HCT116 (cell line): ENCODE data around the gene MAML1. TPM values are rescaled to one million over a fixed set of nuclear protein-coding genes. Genes with fewer than 3 reads are reported as not detected.

Experiments used
- ATAC-seq: fragments of 200-7000 bp; cut with Tn5 transposase; 2 replicates; pipeline ENCODE4 v1.9.1; 2020; ENCODE audit warnings: mild to moderate bottlenecking, moderate library complexity
- BruUV-seq: library from RNA; stranded (reverse); fragments of 400-500 nt; replicated peaks from 2 replicates; lab custom pipeline; 2021; lab: Mats Ljungman, UMichigan
- CTCF ChIA-PET: fragments of 300-600 bp; sonication (Branson Sonifier 250); formaldehyde crosslinking; loops from one replicate; lab custom pipeline; 2021; ENCODE audit warnings: antibody characterized with exemption; lab: Charles Lee
- POLR2A ChIA-PET: fragments of 300-600, 350-600 bp; sonication (Branson Sonifier 250); formaldehyde crosslinking; loops from one replicate; lab custom pipeline; 2021; ENCODE audit warnings: antibody characterized with exemption; lab: Charles Lee
- RAD21 ChIA-PET, 2 experiments: fragments of 300-600 bp; sonication (Branson Sonifier 250); formaldehyde crosslinking; loops; one replicate each; lab custom pipeline; 2023; ENCODE audit warnings: low total read pairs in 2 of 2; ENCODE audit not compliant: uncharacterized antibody in 2 of 2, unreplicated experiment in 2 of 2, low non-redundant PET in 1 of 2; lab: Charles Lee
- DNase-seq: peaks from one replicate; pipeline ENCODE4 v3.0.0-alpha.2; 2010; ENCODE audit warnings: low read depth, low spot score
- H2AFZ ChIP-seq: fragments of 200-600 bp; shearing (Covaris generic), sonication (generic); 2 replicates; pipeline ENCODE4 v1.6.1; 2017; ENCODE audit warnings: low read depth, mixed run types, mixed read lengths, antibody characterized with exemption, low read length; ENCODE audit not compliant: poor library complexity, severe bottlenecking
- H3K27ac ChIP-seq: 2 replicates; pipeline ENCODE4 v1.5.1; 2012; ENCODE audit warnings: low read depth, low read length
- H3K27me3 ChIP-seq: fragments of 200-600 bp; sonication (generic); 2 replicates; pipeline ENCODE4 v1.6.1; 2016; ENCODE audit warnings: mixed run types, low read length, mixed read lengths; ENCODE audit not compliant: insufficient read depth
- H3K36me3 ChIP-seq, 2 experiments: fragments of 200-500 bp in 1 of 2; fragments of 200-600 bp in 1 of 2; sonication (Bioruptor generic) in 1 of 2; sonication (generic) in 1 of 2; 2 replicates each; pipeline versions ENCODE4 v1.5.1 to v1.6.1; 2014 to 2016; ENCODE audit warnings: low read length in 2 of 2, inconsistent platforms in 1 of 2, mixed read lengths in 1 of 2, mixed run types in 1 of 2; ENCODE audit not compliant: insufficient read depth in 2 of 2, control insufficient read depth in 1 of 2
- H3K4me1 ChIP-seq, 2 experiments: fragments of 200-600 bp in 1 of 2; sonication (generic) in 1 of 2; 2 replicates each; pipeline versions ENCODE4 v1.5.1 to v1.6.1; 2012 to 2017; ENCODE audit warnings: low read length in 2 of 2, inconsistent platforms in 1 of 2, mild to moderate bottlenecking in 1 of 2, mixed read lengths in 1 of 2, mixed run types in 1 of 2, moderate library complexity in 1 of 2; ENCODE audit not compliant: insufficient read depth in 2 of 2, control insufficient read depth in 1 of 2
- H3K4me2 ChIP-seq: fragments of 200-600 bp; sonication (generic); 2 replicates; pipeline ENCODE4 v1.6.1; 2017; ENCODE audit warnings: mixed run types, low read length, mixed read lengths
- H3K4me3 ChIP-seq, 2 experiments: fragments of 200-600 bp in 1 of 2; sonication (generic) in 1 of 2; replicated peaks in 1 of 2; 2 replicates each; pipeline ENCODE4 v1.5.1; 2011 to 2016; ENCODE audit warnings: low read length in 2 of 2, control low read depth in 1 of 2, low read depth in 1 of 2, mild to moderate bottlenecking in 1 of 2, mixed read lengths in 1 of 2, mixed run types in 1 of 2
- H3K79me2 ChIP-seq: fragments of 200-600 bp; sonication (generic); 2 replicates; pipeline ENCODE4 v1.6.1; 2017; ENCODE audit warnings: mild to moderate bottlenecking, mixed run types, low read length, moderate library complexity, mixed read lengths; ENCODE audit not compliant: insufficient read depth
- H3K9ac ChIP-seq: fragments of 200-600 bp; sonication (generic); 2 replicates; pipeline ENCODE4 v1.6.1; 2016; ENCODE audit warnings: low read length, mixed read lengths
- H3K9me2 ChIP-seq: fragments of 200-600 bp; sonication (generic), shearing (Covaris generic); 2 replicates; pipeline ENCODE4 v1.6.1; 2017; ENCODE audit warnings: mixed run types, mild to moderate bottlenecking, moderate library complexity; ENCODE audit not compliant: insufficient read depth
- H3K9me3 ChIP-seq, 2 experiments: fragments of 200-500 bp in 1 of 2; fragments of 200-600 bp in 1 of 2; sonication (Bioruptor generic) in 1 of 2; sonication (generic) in 1 of 2; 2 replicates each; pipeline ENCODE4 v1.6.1; 2014 to 2017; ENCODE audit warnings: low read length in 2 of 2, mixed read lengths in 2 of 2, inconsistent platforms in 1 of 2, low read depth in 1 of 2, mild to moderate bottlenecking in 1 of 2, mixed run types in 1 of 2, moderate library complexity in 1 of 2; ENCODE audit not compliant: control insufficient read depth in 1 of 2, insufficient read depth in 1 of 2
- H4K20me1 ChIP-seq: fragments of 200-600 bp; sonication (generic), shearing (Covaris generic); 2 replicates; pipeline ENCODE4 v1.6.1; 2017; ENCODE audit warnings: mixed run types, mild to moderate bottlenecking, moderate library complexity; ENCODE audit not compliant: insufficient read depth
- ATF3 ChIP-seq: IDR thresholded peaks from 2 replicates; pipeline ENCODE4 v1.6.1; 2012
- CBX3 ChIP-seq: IDR thresholded peaks from 2 replicates; pipeline ENCODE4 v1.6.1; 2012; ENCODE audit warnings: low read depth
- CEBPB ChIP-seq: IDR thresholded peaks from 2 replicates; pipeline ENCODE4 v1.6.1; 2012; ENCODE audit warnings: low read depth
- EGR1 ChIP-seq: IDR thresholded peaks from 2 replicates; pipeline ENCODE4 v1.6.1; 2012; ENCODE audit warnings: low read depth
- ELF1 ChIP-seq: IDR thresholded peaks from 2 replicates; pipeline ENCODE4 v1.6.1; 2012; ENCODE audit warnings: low read depth, borderline replicate concordance
- EZH2 ChIP-seq: fragments of 200-600 bp; sonication (generic); IDR thresholded peaks from 2 replicates; pipeline ENCODE4 v1.6.1; 2017; ENCODE audit warnings: antibody characterized with exemption, mixed run types
- EZH2phosphoT487 ChIP-seq: fragments of 200-600 bp; IDR thresholded peaks from 2 replicates; pipeline ENCODE4 v1.6.1; 2018; ENCODE audit warnings: antibody characterized with exemption, borderline replicate concordance
- FOSL1 ChIP-seq: IDR thresholded peaks from 2 replicates; pipeline ENCODE4 v1.6.1; 2012; ENCODE audit warnings: low read depth
- POLR2A ChIP-seq: IDR thresholded peaks from 2 replicates; pipeline ENCODE4 v1.7.0; 2011; ENCODE audit warnings: borderline replicate concordance; ENCODE audit not compliant: insufficient read depth, insufficient read length; ENCODE audit errors: extremely low read depth
- POLR2AphosphoS5 ChIP-seq: IDR thresholded peaks from 2 replicates; pipeline ENCODE4 v1.6.1; 2011; ENCODE audit warnings: mild to moderate bottlenecking, low read depth, low read length, moderate library complexity
- RAD21 ChIP-seq: IDR thresholded peaks from 2 replicates; pipeline ENCODE4 v1.6.1; 2012; ENCODE audit warnings: low read depth, mild to moderate bottlenecking
- REST ChIP-seq: IDR thresholded peaks from 2 replicates; pipeline ENCODE4 v1.6.1; 2012; ENCODE audit warnings: low read depth
- SIN3A ChIP-seq: IDR thresholded peaks from 2 replicates; pipeline ENCODE4 v1.6.1; 2012; ENCODE audit warnings: low read depth
- SP1 ChIP-seq: IDR thresholded peaks from 2 replicates; pipeline ENCODE4 v1.6.1; 2012; ENCODE audit warnings: low read depth
- SRF ChIP-seq: IDR thresholded peaks from 2 replicates; pipeline ENCODE4 v1.6.1; 2012; ENCODE audit warnings: low read depth
- TCF7L2 ChIP-seq: IDR thresholded peaks from 2 replicates; pipeline ENCODE4 v1.7.0; 2011; ENCODE audit warnings: borderline replicate concordance, inconsistent platforms; ENCODE audit not compliant: insufficient read depth, insufficient read length; ENCODE audit errors: extremely low read depth
- YY1 ChIP-seq: IDR thresholded peaks from 2 replicates; pipeline ENCODE4 v1.6.1; 2011; ENCODE audit warnings: low read length, low read depth, moderate library complexity, mild to moderate bottlenecking; ENCODE audit not compliant: insufficient replicate concordance; ENCODE audit errors: extremely low read depth
- ZBTB33 ChIP-seq: IDR thresholded peaks from 2 replicates; pipeline ENCODE4 v1.6.1; 2011; ENCODE audit warnings: mild to moderate bottlenecking, low read length, moderate library complexity; ENCODE audit not compliant: insufficient replicate concordance; ENCODE audit errors: extremely low read depth
- ZNF274 ChIP-seq: fragments of 200-500 bp; sonication (Bioruptor generic); IDR thresholded peaks from 2 replicates; pipeline ENCODE4 v1.6.1; 2014; ENCODE audit warnings: mild to moderate bottlenecking, low read depth, low read length, inconsistent platforms
- intact Hi-C: fragments of 100-400 bp; cut with micrococcal nuclease; formaldehyde crosslinking; loops from 2 replicates; pipeline ENCODE4 v1.10.0; 2022
- total RNA-seq: library from RNA; stranded (reverse); gene quantifications from one replicate; pipeline ENCODE4 v1.2.1, GENCODE V29; 2021; ENCODE audit not compliant: unreplicated experiment

MAML1 gene
- total RNA-seq, 1 experiment from 2014 or later, result 29.5 TPM

- TF ChIP-seq EZH2phosphoT487, result no peak
- no peak for TF ChIP-seq EGR1
- TF ChIP-seq POLR2AphosphoS5, result no peak
- TF ChIP-seq CEBPB, result no peak
- TF ChIP-seq TCF7L2, result no peak
- no peak for TF ChIP-seq ZNF274
- no peak for TF ChIP-seq YY1
- TF ChIP-seq RAD21, result no peak
- no peak for TF ChIP-seq SP1
- no peak for TF ChIP-seq ATF3
- no peak for TF ChIP-seq CBX3
- no peak for TF ChIP-seq SIN3A
- no peak for TF ChIP-seq FOSL1
- no peak for TF ChIP-seq EZH2
- no peak for TF ChIP-seq SRF
- no peak for TF ChIP-seq POLR2A
- TF ChIP-seq ZBTB33, result no peak
- TF ChIP-seq REST, result no peak
- TF ChIP-seq ELF1, result no peak
- ChIA-PET POLR2A (no interaction called here), CTCF (no interaction called here), RAD21 (no interaction called here)
- Histone ChIP-seq H3K36me3 (peaks cover 34 to 35% of the 10 kb centered on the region in 2 experiments; a peak in 3 of 4 replicates), H2AFZ (no peak overlapping the region), H3K27ac (no peak overlapping the region), H3K9me3 (no peaks in the 10 kb centered on the region), H4K20me1 (peaks cover 9% of the 10 kb centered on the region; the same call in 1 of the 2 replicates), H3K27me3 (no peaks in the 10 kb centered on the region), H3K79me2 (peaks cover 52% of the 10 kb centered on the region), H3K9ac (no peak overlapping the region), H3K4me2 (no peak overlapping the region), H3K4me1 (peaks cover 10 to 18% of the 10 kb centered on the region in 2 experiments), H3K9me2 (no peaks in the 10 kb centered on the region), H3K4me3 (no peak overlapping the region)
- DNase-seq, result no peak
- ATAC-seq, result no peak
- BruUV-seq, result no TSS peak
- intact Hi-C loops, result loop anchor here (10.0 kb wide), 1 partner anchor 217 kb away; no protein-coding TSS in a partner anchor
Observed at GRCh38 chr5:179767496-179768100, 35.0 kb downstream of the MAML1 start.
